ENCODE results near the gene AOC3.
"Not testable (repeated sequence)": the region's sequence is repeated elsewhere in the genome, so short reads cannot be mapped to it uniquely, and the experiment has no call there.

The AOC3 gene

GRCh38 chr17:42898147-42898811, 47.3 kb downstream of the AOC3 start:
- DNase-seq, result no peak

- DNase-seq, result not testable (repeated sequence)
Observed at GRCh38 chr17:42899981-42900380, 49.0 kb downstream of the AOC3 start.

- DNase-seq, result no peak
Observed at GRCh38 chr17:42900460-42901331, 49.7 kb downstream of the AOC3 start, which contains the start of gene G6PC1. Gene G6PC1 (plus strand): TSS chr17:42900799. CDS start chr17:42900877, 78 bp downstream.

- DNase-seq, result no peak
Observed at GRCh38 chr17:42901535-42902229, 50.7 kb downstream of the AOC3 start.

GRCh38 chr17:42904110-42904469, 53.1 kb downstream of the AOC3 start:
- no peak for DNase-seq

GRCh38 chr17:42906772-42907446, 55.9 kb downstream of the AOC3 start:
- no peak for DNase-seq
